GM18511 (cell line): Measurements from ENCODE around the gene PAM16.
"Not testable (repeated sequence)": the region's sequence is repeated elsewhere in the genome, so short reads cannot be mapped to it uniquely, and the experiment has no call there.

Source experiments
- ATAC-seq: cut with Tn5 transposase; IDR thresholded peaks from one replicate; pipeline ENCODE4 v1.9.1; 2021; ENCODE audit warnings: mild to moderate bottlenecking, moderate library complexity; ENCODE audit not compliant: unreplicated experiment

Gene PAM16

DNA sequence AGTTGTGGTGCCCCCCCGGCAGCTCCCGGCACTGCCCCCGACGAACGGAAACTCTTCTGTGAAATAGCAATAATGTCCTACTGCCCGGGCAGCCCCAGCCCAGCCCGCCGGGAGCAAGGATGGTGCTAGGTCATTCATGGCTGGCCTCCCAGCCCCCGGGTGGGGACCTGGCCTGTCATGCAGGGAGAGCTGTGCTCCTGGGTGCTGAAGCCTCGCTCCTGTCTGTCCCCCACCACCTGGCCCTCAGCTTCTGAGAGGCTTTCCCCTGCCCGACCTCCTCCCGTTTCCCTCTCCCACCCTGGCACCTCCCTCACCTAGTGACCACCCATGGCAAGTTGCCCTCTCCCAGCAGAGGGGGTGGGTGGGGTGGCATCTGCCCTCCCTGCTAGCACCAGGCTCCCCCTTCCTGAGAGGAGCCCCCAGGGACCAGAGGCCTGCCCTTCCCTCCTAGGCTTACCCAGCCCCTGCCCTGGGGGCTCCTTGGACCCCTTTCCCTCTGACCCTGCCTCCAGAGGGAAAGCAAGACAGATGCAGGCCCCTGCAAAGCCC, 13.5 kb downstream of the PAM16 start:
- no peak for ATAC-seq

DNA sequence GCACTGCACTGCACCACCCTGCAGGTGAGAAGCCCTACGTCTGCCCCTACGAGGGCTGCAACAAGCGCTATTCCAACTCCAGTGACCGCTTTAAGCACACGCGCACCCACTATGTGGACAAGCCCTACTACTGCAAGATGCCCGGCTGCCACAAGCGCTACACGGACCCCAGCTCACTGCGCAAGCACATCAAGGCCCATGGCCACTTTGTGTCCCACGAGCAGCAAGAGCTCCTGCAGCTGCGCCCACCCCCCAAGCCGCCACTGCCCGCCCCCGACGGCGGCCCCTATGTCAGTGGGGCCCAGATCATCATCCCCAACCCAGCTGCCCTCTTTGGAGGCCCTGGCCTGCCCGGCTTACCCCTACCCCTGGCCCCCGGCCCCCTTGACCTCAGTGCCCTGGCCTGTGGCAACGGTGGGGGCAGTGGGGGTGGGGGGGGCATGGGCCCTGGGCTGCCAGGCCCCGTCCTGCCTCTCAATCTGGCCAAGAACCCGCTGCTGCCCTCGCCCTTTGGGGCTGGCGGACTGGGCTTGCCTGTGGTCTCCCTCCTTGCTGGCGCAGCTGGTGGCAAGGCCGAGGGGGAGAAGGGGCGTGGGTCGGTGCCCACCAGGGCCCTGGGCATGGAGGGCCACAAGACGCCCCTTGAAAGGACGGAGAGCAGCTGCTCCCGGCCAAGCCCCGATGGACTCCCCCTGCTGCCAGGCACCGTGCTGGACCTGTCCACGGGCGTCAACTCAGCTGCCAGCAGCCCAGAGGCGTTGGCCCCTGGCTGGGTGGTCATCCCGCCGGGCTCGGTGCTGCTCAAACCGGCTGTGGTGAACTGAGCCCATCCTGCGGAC, 14.2 kb downstream of the PAM16 start:
- no peak for ATAC-seq

DNA sequence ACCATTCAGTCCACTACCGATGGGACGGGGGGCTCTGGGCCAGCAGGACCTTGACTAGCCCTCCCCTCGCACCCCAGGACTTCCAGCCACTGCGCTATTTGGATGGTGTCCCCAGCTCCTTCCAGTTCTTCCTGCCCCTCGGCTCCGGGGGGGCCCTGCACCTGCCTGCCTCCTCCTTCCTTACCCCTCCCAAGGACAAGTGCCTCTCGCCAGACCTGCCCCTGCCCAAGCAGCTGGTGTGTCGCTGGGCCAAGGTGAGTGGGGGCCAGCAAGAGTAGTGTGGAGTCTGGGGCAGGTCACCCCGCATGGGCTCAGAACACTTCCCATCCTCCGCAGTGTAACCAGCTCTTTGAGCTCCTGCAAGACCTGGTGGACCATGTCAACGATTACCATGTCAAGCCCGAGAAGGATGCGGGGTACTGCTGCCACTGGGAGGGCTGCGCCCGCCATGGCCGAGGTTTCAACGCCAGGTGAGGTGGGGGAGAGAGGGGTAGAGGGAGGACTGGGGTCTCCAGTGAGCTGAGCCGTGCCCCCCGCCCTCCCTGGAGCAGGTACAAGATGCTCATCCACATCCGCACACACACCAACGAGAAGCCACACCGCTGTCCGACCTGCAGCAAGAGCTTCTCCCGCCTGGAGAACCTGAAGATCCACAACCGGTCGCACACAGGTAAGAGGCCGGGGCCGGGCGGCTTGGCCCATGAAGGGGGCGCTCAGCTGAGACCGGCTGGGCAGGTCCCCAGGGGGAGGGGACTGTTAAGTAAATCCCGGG, 16.2 kb downstream of the PAM16 start:
- no peak for ATAC-seq

DNA sequence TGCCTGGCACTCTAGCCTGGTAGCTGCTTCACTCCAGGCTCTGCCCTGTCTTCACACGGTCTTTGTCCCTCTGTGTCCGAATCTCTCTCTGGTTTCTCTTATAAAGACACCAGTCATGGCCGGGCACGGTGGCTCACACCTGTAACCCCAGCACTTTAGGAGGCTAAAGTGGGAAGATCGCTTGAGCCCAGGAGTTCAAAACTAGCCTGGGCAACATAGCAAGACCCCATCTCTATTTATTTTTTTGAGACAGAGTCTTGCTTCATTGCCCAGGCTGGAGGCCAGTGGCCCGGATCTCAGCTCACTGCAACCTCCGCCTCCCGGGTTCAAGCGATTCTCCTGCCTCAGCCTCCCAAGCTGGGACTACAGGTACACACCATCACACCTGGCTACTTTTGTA, 17.4 kb downstream of the PAM16 start:
- not testable (repeated sequence) for ATAC-seq

DNA sequence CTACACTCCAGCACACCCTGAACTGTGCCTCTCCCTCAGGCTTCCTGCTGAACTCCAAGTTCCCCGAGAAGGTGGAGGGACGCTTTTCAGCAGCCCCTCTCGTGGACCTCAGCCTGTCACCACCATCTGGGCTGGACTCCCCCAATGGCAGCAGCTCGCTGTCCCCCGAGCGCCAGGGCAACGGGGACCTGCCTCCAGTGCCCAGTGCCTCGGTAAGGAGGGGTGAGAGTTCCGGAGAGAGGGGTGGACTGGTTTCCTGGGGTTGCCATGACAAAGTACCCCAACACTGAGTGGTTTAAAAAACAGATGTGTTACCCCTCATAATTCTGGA, 17.8 kb downstream of the PAM16 start:
- no peak for ATAC-seq

- ATAC-seq, result no peak
Measured at GRCh38 chr16:4332623-4333307, 18.4 kb downstream of the PAM16 start.

GRCh38 chr16:4332083-4332482, 19.0 kb downstream of the PAM16 start:
- ATAC-seq, result no peak

- no peak for ATAC-seq
Measured at GRCh38 chr16:4330277-4330874, 20.7 kb downstream of the PAM16 start.

DNA sequence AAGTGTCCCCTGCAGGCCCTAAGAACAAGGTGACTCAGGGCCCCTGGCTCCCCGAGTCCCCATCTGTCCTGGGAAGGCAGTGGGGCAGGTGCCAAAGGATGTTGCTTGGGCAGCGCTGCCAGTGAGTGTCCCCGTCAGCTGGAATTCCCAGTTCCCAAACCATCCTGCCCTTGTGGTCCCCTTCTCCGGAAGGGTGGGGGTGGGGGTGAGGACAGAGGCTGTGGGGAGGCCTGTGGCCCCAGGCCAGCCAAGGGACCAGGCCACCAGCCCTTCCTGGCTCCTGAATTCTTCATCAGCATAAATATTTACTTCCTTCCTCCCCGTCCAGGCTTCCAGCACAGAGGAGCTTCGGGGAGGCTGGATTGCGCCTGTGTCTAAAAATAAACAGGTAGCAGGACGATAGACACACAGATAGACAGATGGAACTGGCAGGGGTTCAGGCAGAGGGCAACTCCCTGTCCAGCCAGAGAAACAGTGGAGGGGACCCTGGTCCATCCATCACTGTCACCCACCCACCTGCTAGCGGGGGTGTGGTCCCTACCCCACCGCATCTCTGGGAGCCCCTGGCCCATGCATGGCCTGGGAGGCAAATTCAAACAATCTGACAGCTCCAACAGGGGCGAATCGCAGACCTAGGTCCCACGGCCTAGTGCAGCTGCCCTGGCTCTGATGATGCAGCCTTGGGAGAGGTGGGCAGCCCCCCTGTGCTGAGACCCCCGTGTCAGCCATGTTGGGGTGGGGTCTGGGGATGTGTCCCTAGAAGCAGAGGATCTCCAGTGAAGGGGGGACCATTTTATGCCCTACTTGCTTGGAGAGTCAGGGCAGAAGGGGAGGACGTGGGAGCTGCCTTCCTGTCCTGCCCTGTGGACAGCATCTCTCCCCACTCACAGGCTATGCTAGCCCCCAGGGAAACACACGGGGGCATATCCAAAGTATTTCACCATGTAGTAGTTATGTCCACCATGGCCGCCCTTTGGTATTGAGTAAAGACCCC, 22.0 kb downstream of the PAM16 start:
- ATAC-seq, result no peak

- peak; percentile 54 for ATAC-seq
Measured at GRCh38 chr16:4328046-4328781, 22.9 kb downstream of the PAM16 start.

DNA sequence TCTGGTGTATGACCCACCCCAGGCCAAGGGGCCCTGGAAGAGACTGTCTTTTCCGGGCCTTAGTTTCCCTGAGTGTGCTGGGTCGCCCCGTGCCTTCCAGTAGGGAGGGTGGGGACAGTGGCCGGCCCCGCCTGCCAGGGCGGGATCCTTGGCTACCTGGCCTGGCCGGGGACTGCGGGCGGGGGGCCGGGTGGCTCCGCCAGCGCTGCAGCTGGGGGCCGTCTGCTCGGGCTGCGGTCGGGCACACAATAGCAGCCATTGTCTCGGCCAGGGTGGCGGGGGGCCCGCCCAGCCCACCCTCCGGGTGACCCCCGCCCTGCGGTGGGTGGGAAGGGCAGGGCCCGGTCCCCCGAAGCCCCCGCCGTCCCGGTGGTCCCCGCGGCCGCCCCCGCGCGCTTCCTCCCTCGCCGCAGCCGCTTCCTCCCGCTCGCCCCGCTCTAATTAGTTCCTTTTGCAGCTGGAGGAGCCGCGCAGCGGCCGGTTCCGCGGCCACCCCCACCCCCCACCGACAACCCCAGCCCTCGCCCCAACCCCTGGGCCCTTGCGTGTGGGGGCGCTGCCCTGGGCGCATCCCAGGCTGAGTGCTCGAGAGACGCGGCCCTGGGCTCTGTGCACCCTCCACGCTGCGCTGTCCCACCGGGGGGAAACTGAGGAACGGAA, 23.6 kb downstream of the PAM16 start:
- peak; percentile 28 for ATAC-seq

DNA sequence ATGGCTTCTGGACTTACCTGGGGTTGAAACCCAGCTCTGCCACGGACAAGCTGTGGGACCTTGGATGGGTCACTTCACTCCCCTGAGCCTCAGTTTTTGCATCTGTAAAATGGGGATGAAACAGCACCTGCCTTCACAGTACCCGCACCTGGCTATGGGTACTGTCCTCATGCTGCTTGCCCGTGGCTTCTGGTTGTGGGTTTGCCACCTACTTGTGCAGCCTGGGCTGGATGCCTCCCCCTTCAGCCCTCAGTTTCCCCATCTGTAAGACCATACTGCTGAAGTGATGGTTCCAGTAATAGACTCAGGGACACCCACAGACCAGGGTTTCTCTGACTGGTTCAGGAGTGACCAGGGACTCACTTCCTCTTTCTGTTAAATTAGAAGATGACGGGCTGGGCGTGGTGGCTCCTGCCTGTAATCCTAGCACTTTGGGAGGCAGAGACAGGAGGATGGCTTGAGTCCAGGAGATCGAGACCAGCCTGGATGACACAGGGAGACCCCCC, 25.8 kb downstream of the PAM16 start:
- no peak for ATAC-seq

- no peak for ATAC-seq
Measured at GRCh38 chr16:4324492-4325252, 26.4 kb downstream of the PAM16 start.

GRCh38 chr16:4323845-4324488, 27.2 kb downstream of the PAM16 start:
- ATAC-seq, result no peak

DNA sequence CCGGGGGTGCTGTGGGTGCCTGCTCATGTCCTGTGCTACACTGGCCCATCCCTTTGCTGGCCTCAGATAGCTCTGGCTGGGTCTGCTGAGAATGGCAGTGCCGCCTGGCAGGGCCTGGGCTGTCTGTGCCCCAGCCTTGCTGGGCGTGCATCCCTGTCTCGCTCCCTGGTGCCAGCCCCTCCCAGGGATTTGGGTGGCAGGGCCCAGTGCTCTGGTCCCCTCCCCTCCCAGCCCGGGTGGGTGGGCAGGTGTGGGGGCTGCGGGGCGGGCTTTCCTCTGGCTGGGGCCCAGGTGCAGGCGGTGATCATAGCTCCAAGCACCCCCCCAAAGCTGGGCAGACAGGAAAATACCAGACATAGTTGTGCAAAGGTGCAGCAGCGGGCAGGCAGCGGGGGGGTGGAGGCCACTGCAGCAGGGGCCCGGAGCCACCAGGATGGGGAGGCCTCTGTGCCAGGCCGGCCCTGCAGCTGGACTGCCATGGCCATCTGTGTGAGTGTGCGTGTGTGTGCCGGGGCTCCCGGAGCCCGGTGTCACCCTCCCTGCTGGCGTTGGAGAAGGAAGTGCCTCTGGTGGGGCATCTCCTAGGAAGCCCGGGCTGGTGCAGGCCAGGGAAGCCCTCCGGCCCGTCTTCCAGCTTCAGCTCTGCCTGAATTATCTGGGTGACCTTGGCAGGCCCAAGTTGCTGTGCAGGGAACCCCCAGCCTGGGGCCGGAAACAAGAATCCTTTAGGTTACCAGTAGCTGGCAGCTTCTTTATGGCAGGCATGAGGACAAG, 27.9 kb downstream of the PAM16 start:
- no peak for ATAC-seq
